WTC11 (cell line): ENCODE data around the gene NINJ2. TPM values are rescaled to one million over a fixed set of nuclear protein-coding genes. Genes with fewer than 3 reads are reported as not detected.

Experiments used
- ATAC-seq: fragments of 200-7000 bp; cut with Tn5 transposase; 2 replicates; pipeline ENCODE4 v1.10.0; 2021; ENCODE audit warnings: mild to moderate bottlenecking, moderate library complexity
- CTCF ChIA-PET: fragments of 300-600 bp; sonication (Branson Sonifier 250); formaldehyde crosslinking; loops from one replicate; lab custom pipeline; 2021; ENCODE audit warnings: antibody characterized with exemption; lab: Charles Lee
- POLR2A ChIA-PET: fragments of 350-600 bp; sonication (Branson Sonifier 250); formaldehyde crosslinking; loops from one replicate; lab custom pipeline; 2021; ENCODE audit warnings: antibody characterized with exemption; lab: Charles Lee
- DNase-seq: peaks from one replicate; pipeline ENCODE4 v3.0.0; 2021; ENCODE audit warnings: low spot score
- H3K27ac Mint-ChIP-seq: 2 replicates; pipeline ENCODE4 v1.8.0; 2021; ENCODE audit warnings: mixed read lengths
- H3K27me3 Mint-ChIP-seq: 2 replicates; pipeline ENCODE4 v1.8.0; 2021; ENCODE audit warnings: low read depth, mild to moderate bottlenecking, moderate library complexity, mixed read lengths
- H3K36me3 Mint-ChIP-seq: 2 replicates; pipeline ENCODE4 v1.8.0; 2021; ENCODE audit warnings: mixed read lengths
- H3K4me1 Mint-ChIP-seq: 2 replicates; pipeline ENCODE4 v1.8.0; 2022; ENCODE audit warnings: mixed read lengths
- H3K4me3 Mint-ChIP-seq: 2 replicates; pipeline ENCODE4 v1.8.0; 2021; ENCODE audit warnings: mild to moderate bottlenecking, moderate library complexity, mixed read lengths
- H3K9me3 Mint-ChIP-seq: 2 replicates; pipeline ENCODE4 v1.8.0; 2021; ENCODE audit warnings: mixed read lengths
- ATF1 ChIP-seq: sonication (generic); formaldehyde crosslinking; IDR thresholded peaks from 2 replicates; pipeline ENCODE4 v1.8.1; 2023; ENCODE audit warnings: mild to moderate bottlenecking, moderate library complexity, missing genetic modification reagents
- CREB1 ChIP-seq: sonication (generic); formaldehyde crosslinking; IDR thresholded peaks from 2 replicates; pipeline ENCODE4 v1.8.0; 2023; ENCODE audit warnings: mild to moderate bottlenecking, missing genetic modification reagents
- ELF4 ChIP-seq: sonication (generic); formaldehyde crosslinking; IDR thresholded peaks from 2 replicates; pipeline ENCODE4 v1.8.1; 2022; ENCODE audit warnings: low read depth, mild to moderate bottlenecking, moderate library complexity, missing genetic modification reagents
- FOXP1 ChIP-seq: sonication (generic); formaldehyde crosslinking; IDR thresholded peaks from 2 replicates; pipeline ENCODE4 v1.8.0; 2022; ENCODE audit warnings: missing genetic modification reagents, mild to moderate bottlenecking, moderate library complexity, borderline replicate concordance
- KAT7 ChIP-seq: sonication (generic); formaldehyde crosslinking; IDR thresholded peaks from 2 replicates; pipeline ENCODE4 v1.8.1; 2023; ENCODE audit warnings: missing genetic modification reagents, mild to moderate bottlenecking, borderline replicate concordance
- NR1H2 ChIP-seq: sonication (generic); formaldehyde crosslinking; IDR thresholded peaks from 2 replicates; pipeline ENCODE4 v1.9.0; 2021; ENCODE audit warnings: mild to moderate bottlenecking, moderate library complexity, missing genetic modification reagents
- RELA ChIP-seq: sonication (generic); formaldehyde crosslinking; IDR thresholded peaks from 2 replicates; pipeline ENCODE4 v1.8.1; 2022; ENCODE audit warnings: missing genetic modification reagents, mild to moderate bottlenecking, borderline replicate concordance
- ZNF219 ChIP-seq: sonication (generic); formaldehyde crosslinking; IDR thresholded peaks from 2 replicates; pipeline ENCODE4 v1.8.0; 2023; ENCODE audit warnings: missing genetic modification reagents, mild to moderate bottlenecking, borderline replicate concordance
- ZNF263 ChIP-seq: sonication (generic); formaldehyde crosslinking; IDR thresholded peaks from 2 replicates; pipeline ENCODE4 v1.8.1; 2022; ENCODE audit warnings: low read depth, mild to moderate bottlenecking, moderate library complexity, missing genetic modification reagents
- ZNF317 ChIP-seq: sonication (generic); formaldehyde crosslinking; IDR thresholded peaks from 2 replicates; pipeline ENCODE4 v1.8.1; 2023; ENCODE audit warnings: low read depth, mild to moderate bottlenecking, moderate library complexity, missing genetic modification reagents, borderline replicate concordance
- total RNA-seq: library from RNA; stranded (reverse); gene quantifications from 3 replicates; pipeline ENCODE4 v1.2.3, GENCODE V29; 2021
- TF ChIP-seq, protein P1 (sequence below): sonication (generic); formaldehyde crosslinking; IDR thresholded peaks from 2 replicates; pipeline ENCODE4 v1.8.0; 2022; ENCODE audit warnings: missing genetic modification reagents
- TF ChIP-seq, protein P2 (sequence below): sonication (generic); formaldehyde crosslinking; conservative IDR thresholded peaks from 2 replicates; pipeline ENCODE4 v1.8.1; 2023; ENCODE audit warnings: mild to moderate bottlenecking, low read depth, missing genetic modification reagents, moderate library complexity
- TF ChIP-seq, protein P3 (sequence below): sonication (generic); formaldehyde crosslinking; IDR thresholded peaks from 2 replicates; pipeline ENCODE4 v1.8.1; 2023; ENCODE audit warnings: mild to moderate bottlenecking, missing genetic modification reagents, borderline replicate concordance
- TF ChIP-seq, protein P4 (sequence below): fragments of 250-450 bp; sonication (Bioruptor Pico); conservative IDR thresholded peaks from 2 replicates; pipeline ENCODE4 v1.9.0; 2021; ENCODE audit warnings: mild to moderate bottlenecking

NINJ2 gene
- total RNA-seq, 1 experiment from 2014 or later: 0.42 TPM

DNA sequence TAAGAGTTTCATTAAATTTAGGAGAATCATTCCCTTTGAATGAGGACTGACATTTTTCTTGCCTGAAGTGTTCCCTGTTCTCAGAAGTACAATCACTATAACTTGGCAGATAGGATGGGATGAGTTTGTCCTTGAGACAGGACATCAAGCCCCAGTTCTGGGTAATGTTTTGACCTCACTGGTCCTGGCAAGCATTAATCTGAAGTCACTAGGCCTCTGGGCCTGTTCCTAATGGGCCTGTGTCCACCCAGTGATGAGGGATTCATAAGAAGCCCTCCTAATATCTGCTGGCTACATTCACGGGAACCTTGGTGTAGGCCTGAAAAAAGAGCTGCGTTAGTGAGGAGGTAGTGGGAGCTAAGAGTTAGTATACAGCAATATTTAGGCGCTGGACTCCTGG lies 37.2 kb downstream of the NINJ2 start:
- Mint-ChIP-seq H3K4me3 (no peak overlapping the region), H3K27me3 (no peaks in the 10 kb centered on the region), H3K9me3 (no peaks in the 10 kb centered on the region), H3K36me3 (no peaks in the 10 kb centered on the region), H3K27ac (no peak overlapping the region), H3K4me1 (peaks cover 47% of the 10 kb centered on the region)
- no peak for ATAC-seq
- no peak for TF ChIP-seq ZNF263 (CRISPR knock-in tag)
- no peak for TF ChIP-seq ZNF219 (CRISPR knock-in tag)
- TF ChIP-seq ELF4 (CRISPR knock-in tag): no peak
- TF ChIP-seq CREB1 (CRISPR knock-in tag): no peak
- TF ChIP-seq ATF1 (CRISPR knock-in tag): no peak
- TF ChIP-seq ZNF317 (CRISPR knock-in tag): no peak
- no peak for TF ChIP-seq RELA (CRISPR knock-in tag)
- TF ChIP-seq, protein P1, sequence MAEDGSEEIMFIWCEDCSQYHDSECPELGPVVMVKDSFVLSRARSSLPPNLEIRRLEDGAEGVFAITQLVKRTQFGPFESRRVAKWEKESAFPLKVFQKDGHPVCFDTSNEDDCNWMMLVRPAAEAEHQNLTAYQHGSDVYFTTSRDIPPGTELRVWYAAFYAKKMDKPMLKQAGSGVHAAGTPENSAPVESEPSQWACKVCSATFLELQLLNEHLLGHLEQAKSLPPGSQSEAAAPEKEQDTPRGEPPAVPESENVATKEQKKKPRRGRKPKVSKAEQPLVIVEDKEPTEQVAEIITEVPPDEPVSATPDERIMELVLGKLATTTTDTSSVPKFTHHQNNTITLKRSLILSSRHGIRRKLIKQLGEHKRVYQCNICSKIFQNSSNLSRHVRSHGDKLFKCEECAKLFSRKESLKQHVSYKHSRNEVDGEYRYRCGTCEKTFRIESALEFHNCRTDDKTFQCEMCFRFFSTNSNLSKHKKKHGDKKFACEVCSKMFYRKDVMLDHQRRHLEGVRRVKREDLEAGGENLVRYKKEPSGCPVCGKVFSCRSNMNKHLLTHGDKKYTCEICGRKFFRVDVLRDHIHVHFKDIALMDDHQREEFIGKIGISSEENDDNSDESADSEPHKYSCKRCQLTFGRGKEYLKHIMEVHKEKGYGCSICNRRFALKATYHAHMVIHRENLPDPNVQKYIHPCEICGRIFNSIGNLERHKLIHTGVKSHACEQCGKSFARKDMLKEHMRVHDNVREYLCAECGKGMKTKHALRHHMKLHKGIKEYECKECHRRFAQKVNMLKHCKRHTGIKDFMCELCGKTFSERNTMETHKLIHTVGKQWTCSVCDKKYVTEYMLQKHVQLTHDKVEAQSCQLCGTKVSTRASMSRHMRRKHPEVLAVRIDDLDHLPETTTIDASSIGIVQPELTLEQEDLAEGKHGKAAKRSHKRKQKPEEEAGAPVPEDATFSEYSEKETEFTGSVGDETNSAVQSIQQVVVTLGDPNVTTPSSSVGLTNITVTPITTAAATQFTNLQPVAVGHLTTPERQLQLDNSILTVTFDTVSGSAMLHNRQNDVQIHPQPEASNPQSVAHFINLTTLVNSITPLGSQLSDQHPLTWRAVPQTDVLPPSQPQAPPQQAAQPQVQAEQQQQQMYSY (CRISPR knock-in tag): no peak
- no peak for TF ChIP-seq NR1H2 (CRISPR knock-in tag)
- TF ChIP-seq, protein P2, sequence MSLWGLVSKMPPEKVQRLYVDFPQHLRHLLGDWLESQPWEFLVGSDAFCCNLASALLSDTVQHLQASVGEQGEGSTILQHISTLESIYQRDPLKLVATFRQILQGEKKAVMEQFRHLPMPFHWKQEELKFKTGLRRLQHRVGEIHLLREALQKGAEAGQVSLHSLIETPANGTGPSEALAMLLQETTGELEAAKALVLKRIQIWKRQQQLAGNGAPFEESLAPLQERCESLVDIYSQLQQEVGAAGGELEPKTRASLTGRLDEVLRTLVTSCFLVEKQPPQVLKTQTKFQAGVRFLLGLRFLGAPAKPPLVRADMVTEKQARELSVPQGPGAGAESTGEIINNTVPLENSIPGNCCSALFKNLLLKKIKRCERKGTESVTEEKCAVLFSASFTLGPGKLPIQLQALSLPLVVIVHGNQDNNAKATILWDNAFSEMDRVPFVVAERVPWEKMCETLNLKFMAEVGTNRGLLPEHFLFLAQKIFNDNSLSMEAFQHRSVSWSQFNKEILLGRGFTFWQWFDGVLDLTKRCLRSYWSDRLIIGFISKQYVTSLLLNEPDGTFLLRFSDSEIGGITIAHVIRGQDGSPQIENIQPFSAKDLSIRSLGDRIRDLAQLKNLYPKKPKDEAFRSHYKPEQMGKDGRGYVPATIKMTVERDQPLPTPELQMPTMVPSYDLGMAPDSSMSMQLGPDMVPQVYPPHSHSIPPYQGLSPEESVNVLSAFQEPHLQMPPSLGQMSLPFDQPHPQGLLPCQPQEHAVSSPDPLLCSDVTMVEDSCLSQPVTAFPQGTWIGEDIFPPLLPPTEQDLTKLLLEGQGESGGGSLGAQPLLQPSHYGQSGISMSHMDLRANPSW (CRISPR knock-in tag): no peak
- TF ChIP-seq, protein P3, sequence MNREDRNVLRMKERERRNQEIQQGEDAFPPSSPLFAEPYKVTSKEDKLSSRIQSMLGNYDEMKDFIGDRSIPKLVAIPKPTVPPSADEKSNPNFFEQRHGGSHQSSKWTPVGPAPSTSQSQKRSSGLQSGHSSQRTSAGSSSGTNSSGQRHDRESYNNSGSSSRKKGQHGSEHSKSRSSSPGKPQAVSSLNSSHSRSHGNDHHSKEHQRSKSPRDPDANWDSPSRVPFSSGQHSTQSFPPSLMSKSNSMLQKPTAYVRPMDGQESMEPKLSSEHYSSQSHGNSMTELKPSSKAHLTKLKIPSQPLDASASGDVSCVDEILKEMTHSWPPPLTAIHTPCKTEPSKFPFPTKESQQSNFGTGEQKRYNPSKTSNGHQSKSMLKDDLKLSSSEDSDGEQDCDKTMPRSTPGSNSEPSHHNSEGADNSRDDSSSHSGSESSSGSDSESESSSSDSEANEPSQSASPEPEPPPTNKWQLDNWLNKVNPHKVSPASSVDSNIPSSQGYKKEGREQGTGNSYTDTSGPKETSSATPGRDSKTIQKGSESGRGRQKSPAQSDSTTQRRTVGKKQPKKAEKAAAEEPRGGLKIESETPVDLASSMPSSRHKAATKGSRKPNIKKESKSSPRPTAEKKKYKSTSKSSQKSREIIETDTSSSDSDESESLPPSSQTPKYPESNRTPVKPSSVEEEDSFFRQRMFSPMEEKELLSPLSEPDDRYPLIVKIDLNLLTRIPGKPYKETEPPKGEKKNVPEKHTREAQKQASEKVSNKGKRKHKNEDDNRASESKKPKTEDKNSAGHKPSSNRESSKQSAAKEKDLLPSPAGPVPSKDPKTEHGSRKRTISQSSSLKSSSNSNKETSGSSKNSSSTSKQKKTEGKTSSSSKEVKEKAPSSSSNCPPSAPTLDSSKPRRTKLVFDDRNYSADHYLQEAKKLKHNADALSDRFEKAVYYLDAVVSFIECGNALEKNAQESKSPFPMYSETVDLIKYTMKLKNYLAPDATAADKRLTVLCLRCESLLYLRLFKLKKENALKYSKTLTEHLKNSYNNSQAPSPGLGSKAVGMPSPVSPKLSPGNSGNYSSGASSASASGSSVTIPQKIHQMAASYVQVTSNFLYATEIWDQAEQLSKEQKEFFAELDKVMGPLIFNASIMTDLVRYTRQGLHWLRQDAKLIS (CRISPR knock-in tag): no peak
- TF ChIP-seq, protein P4, sequence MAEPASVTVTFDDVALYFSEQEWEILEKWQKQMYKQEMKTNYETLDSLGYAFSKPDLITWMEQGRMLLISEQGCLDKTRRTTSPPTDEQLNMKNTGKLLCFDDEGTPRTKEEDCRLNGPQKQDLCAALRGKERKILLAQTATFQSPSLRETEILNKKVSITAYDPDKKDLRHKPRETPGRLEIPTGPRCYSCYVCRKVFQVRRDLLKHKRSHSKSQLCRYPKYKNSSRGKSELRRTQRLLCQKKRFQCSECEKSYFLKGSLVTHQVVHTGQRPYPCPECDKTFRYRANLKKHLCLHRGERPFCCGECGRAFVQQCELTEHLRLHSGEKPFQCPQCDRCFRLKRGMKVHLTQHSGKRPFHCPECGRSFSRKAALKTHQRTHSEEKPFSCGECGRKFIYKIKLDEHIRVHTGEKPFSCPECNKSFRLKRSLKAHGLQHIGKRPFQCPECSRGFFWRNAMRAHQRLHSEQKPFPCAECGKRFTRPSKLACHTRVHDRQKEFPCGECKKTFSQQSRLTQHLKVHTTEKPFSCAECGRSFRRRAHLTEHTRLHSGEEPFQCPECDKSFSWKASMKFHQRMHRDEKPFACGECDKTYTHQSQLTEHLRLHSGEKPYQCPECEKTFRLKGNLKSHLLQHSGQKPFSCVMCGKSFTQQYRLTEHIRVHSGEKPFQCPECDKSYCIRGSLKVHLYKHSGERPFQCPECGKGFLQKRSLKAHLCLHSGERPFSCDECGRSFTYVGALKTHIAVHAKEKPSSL (CRISPR knock-in tag): no peak
- TF ChIP-seq FOXP1: no peak
- TF ChIP-seq KAT7 (CRISPR knock-in tag): no peak
- no peak for DNase-seq
- ChIA-PET POLR2A (no interaction called here), CTCF (interaction anchor here (1.0 kb wide), 1 partner anchor 12 kb away, joined by 3 read pairs; no protein-coding TSS in a partner anchor)
